ENCODE measurements around the gene ALDH18A1. TPM values are rescaled to one million over a fixed set of nuclear protein-coding genes. Genes with fewer than 3 reads are reported as not detected.

The ALDH18A1 gene
- total RNA-seq, 2 donors from 2014 or later, result 38.9 to 46.4 TPM

DNA sequence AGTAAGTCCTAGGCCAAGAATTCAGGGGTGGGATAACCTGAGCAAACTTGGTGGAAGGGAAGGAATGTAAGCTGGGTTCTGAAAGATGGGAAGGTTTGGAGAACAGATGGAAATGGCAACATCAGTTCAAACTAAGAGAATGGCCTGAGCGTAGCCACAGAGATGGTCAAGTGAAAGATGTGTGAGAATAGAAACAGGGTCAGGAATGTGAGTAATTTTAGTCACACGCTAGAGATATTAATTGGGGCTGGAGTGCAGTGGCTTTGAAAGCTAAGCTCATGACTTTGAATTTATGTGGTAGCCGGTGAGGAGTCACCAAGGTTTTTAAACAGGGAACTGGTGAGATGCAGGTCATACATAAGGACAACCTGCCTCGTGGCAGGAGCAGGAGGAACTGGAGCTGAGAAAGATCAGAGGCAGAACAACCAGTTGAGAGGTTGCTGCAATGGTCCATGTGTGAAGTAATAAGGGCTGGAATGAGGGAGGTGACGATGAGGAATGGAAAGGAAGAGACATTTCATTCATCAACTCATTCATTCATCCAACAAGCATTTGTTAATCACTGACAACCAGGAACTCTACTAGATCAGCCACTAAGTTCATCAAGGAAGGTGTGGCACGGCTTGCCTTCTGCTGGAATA, 82.4 kb downstream of the ALDH18A1 start:
- ATAC-seq, result no peak
- no peaks in the 10 kb centered on the region for H3K27me3 ChIP-seq
- TF ChIP-seq, protein P1, sequence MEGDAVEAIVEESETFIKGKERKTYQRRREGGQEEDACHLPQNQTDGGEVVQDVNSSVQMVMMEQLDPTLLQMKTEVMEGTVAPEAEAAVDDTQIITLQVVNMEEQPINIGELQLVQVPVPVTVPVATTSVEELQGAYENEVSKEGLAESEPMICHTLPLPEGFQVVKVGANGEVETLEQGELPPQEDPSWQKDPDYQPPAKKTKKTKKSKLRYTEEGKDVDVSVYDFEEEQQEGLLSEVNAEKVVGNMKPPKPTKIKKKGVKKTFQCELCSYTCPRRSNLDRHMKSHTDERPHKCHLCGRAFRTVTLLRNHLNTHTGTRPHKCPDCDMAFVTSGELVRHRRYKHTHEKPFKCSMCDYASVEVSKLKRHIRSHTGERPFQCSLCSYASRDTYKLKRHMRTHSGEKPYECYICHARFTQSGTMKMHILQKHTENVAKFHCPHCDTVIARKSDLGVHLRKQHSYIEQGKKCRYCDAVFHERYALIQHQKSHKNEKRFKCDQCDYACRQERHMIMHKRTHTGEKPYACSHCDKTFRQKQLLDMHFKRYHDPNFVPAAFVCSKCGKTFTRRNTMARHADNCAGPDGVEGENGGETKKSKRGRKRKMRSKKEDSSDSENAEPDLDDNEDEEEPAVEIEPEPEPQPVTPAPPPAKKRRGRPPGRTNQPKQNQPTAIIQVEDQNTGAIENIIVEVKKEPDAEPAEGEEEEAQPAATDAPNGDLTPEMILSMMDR (IDR thresholded peaks at IDR 0.05), result no peak
- no peak for TF ChIP-seq POLR2A (IDR thresholded peaks at IDR 0.05)
- WGBS, 2 donors, result 80 to 85% methylated on average over 6 of the region's 6 CpGs
- H3K36me3 ChIP-seq (replicated peaks in 1 of 2; ENCODE audit: insufficient read depth in 1 of 2, low read depth in 2 of 2), result no peaks in the 10 kb centered on the region
- no peak overlapping the region for H3K4me3 ChIP-seq
- no peak overlapping the region for H3K27ac ChIP-seq
- no peaks in the 10 kb centered on the region for H3K4me1 ChIP-seq
- H3K9me3 ChIP-seq, result no peaks in the 10 kb centered on the region
- intact Hi-C loops (cut with DNase I), result no loop called here
- DNase-seq, result no peak

DNA sequence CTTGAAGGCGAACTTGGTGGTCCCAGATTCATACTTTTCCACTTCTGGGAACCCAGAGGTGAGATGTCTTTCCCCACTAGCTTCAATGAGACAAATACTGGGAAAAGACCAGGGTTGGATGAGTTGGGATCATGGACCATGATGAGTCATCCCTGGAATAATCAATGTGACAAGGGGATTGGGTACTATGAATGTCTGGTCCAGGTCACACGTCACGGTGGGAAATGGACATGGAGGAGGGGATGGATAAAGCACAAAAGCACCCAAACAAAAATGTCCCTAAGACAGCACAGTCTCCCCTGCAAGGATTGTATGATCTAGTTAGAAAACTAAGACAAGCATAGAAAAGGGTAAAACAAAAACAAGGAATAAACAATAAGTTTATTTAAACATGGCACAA, 83.0 kb downstream of the ALDH18A1 start:
- DNase-seq (no peak), ATAC-seq (no peak)
- WGBS, 2 donors, result 67 to 88% methylated on average over 3 of the region's 3 CpGs
- Histone ChIP-seq H3K27me3 (no peaks in the 10 kb centered on the region), H3K4me1 (no peaks in the 10 kb centered on the region), H3K27ac (no peak overlapping the region), H3K4me3 (no peak overlapping the region), H3K9me3 (no peaks in the 10 kb centered on the region), H3K36me3 (replicated peaks in 1 of 2; ENCODE audit: insufficient read depth in 1 of 2, low read depth in 2 of 2) (no peaks in the 10 kb centered on the region)
- intact Hi-C loops (cut with DNase I), result no loop called here
- no peak for TF ChIP-seq POLR2A (IDR thresholded peaks at IDR 0.05)
- TF ChIP-seq, protein P1 (IDR thresholded peaks at IDR 0.05), result no peak

DNA sequence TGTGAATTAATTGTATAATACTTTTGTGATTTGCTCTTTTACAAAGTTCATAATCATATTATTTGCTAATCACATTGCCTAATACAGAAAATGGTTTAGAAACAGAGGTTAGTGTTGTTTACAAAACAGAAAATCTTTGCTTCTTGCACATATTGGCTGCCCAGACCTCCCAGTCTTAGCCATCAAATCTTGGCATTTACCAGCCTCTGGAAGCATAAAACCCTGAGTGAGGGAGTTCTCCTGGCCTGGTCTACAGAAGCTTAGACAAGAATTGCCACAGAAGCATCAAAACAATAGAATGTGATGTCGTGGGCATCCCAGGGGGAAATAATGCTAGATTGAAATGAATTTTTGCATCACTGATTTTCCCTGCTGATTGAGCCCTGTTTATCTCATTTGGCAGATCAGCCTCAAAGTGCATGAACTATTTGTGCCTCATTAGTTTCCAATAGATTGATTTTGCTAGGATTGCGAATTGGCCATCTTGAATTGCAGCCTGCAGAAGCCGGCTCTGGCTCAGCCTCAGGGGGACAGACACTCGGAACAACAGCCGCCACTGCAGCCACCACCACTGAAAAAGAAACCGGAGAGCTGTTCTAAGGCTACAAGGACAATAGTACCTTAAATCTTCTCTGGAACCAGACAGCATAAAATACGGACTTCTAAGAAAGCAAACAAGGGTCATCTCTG, 84.2 kb downstream of the ALDH18A1 start:
- no peaks in the 10 kb centered on the region for H3K36me3 ChIP-seq (replicated peaks in 1 of 2; ENCODE audit: insufficient read depth in 1 of 2, low read depth in 2 of 2)
- H3K4me3 ChIP-seq, result no peak overlapping the region
- intact Hi-C loops (cut with DNase I), result no loop called here
- H3K27me3 ChIP-seq, result no peaks in the 10 kb centered on the region
- DNase-seq, result no peak
- no peak for TF ChIP-seq POLR2A (IDR thresholded peaks at IDR 0.05)
- TF ChIP-seq, protein P1 (IDR thresholded peaks at IDR 0.05), result no peak
- ATAC-seq, result no peak
- no peaks in the 10 kb centered on the region for H3K4me1 ChIP-seq
- no peak overlapping the region for H3K27ac ChIP-seq
- no peaks in the 10 kb centered on the region for H3K9me3 ChIP-seq
- WGBS, 2 donors, result 73 to 74% methylated on average over 7 of the region's 7 CpGs

DNA sequence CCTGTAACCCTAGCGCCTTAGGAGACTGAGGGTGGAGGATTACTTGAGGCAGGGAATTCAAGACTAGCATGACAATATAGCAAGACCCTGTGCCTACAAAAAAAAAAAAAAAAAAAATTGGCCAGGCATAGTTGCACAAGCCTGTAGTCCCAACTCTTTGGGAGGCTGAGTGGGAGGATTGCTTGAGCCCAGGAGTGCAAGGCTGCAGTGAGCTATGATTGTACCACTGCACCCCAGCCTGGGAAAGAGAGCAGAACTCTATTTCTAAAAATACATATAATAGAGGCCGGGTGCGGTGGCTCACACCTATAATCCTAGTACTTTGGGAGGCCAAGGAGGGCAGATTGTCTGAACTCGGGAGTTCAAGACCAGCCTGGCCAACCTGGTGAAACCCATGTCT, 85.1 kb downstream of the ALDH18A1 start:
- Histone ChIP-seq H3K4me3 (no peak overlapping the region), H3K27ac (no peak overlapping the region), H3K36me3 (replicated peaks in 1 of 2; ENCODE audit: insufficient read depth in 1 of 2, low read depth in 2 of 2) (no peaks in the 10 kb centered on the region), H3K27me3 (no peaks in the 10 kb centered on the region), H3K9me3 (no peaks in the 10 kb centered on the region), H3K4me1 (no peaks in the 10 kb centered on the region)
- TF ChIP-seq, protein P1 (IDR thresholded peaks at IDR 0.05), result no peak
- no peak for TF ChIP-seq POLR2A (IDR thresholded peaks at IDR 0.05)
- ATAC-seq, result no peak
- no peak for DNase-seq
- 88 to 90% methylated on average over 4 of the region's 4 CpGs for WGBS, 2 donors
- intact Hi-C loops (cut with DNase I), result no loop called here

DNA sequence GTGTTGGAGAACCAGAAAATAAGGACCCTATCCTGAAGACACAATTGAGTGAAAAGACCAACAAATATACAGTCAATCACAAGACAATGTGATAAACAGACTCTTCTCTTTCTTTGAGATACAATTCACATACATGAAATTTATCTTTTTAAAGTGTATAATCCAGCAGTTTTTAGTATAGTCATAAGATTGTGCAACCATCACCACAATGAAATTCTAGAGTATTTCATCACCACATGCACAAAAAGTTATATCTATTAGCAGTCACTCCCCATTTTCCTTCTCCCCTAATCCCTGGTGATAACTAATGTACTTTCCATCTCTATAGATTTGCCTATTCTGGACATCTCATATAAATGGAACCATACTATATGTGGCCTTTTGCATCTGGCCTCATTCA, 87.1 kb downstream of the ALDH18A1 start:
- H3K9me3 ChIP-seq, result no peaks in the 10 kb centered on the region
- no peaks in the 10 kb centered on the region for H3K36me3 ChIP-seq (replicated peaks in 1 of 2; ENCODE audit: insufficient read depth in 1 of 2, low read depth in 2 of 2)
- no peaks in the 10 kb centered on the region for H3K27me3 ChIP-seq
- no peak for TF ChIP-seq POLR2A (IDR thresholded peaks at IDR 0.05)
- TF ChIP-seq, protein P1 (IDR thresholded peaks at IDR 0.05), result no peak
- H3K27ac ChIP-seq, result no peak overlapping the region
- H3K4me1 ChIP-seq, result no peaks in the 10 kb centered on the region
- intact Hi-C loops (cut with DNase I), result no loop called here
- DNase-seq, result no peak
- H3K4me3 ChIP-seq, result no peak overlapping the region
- ATAC-seq, result no peak

Data from body of pancreas (tissue), 4 donors.